Spinal cord (tissue), 10 donors: Measurements from ENCODE around the gene RAB7B. TPM values are rescaled to one million over a fixed set of nuclear protein-coding genes. Genes with fewer than 3 reads are reported as not detected.

ENCODE experiments used
- DNase-seq, 6 donors: peaks; one replicate each; pipeline versions ENCODE4 v3.0.0 to v3.0.0-alpha.2; 2013 to 2015; ENCODE audit warnings: low spot score in 6 of 6, low read depth in 4 of 6
- H3K27ac ChIP-seq: one replicate; pipeline ENCODE4 v1.5.1; 2013; ENCODE audit warnings: low read depth, low read length, control low read depth
- H3K27me3 ChIP-seq: one replicate; pipeline ENCODE4 v1.6.1; 2013; ENCODE audit warnings: low read length; ENCODE audit not compliant: control insufficient read depth, insufficient read depth
- H3K36me3 ChIP-seq: one replicate; pipeline ENCODE4 v1.6.1; 2013; ENCODE audit warnings: low read length; ENCODE audit not compliant: control insufficient read depth, insufficient read depth
- H3K4me1 ChIP-seq: one replicate; pipeline ENCODE4 v1.6.1; 2013; ENCODE audit warnings: low read length; ENCODE audit not compliant: control insufficient read depth, insufficient read depth
- H3K4me3 ChIP-seq: one replicate; pipeline ENCODE4 v1.5.1; 2013; ENCODE audit warnings: low read depth, low read length, control low read depth
- H3K9me3 ChIP-seq: one replicate; pipeline ENCODE4 v1.6.1; 2013; ENCODE audit warnings: low read length; ENCODE audit not compliant: control insufficient read depth, insufficient read depth
- WGBS: methylation state at CpG from one replicate; pipeline ENCODE4 v1.1.5; 2013; ENCODE audit warnings: missing lambda C conversion rate; ENCODE audit not compliant: insufficient coverage; 5-methylcytosine and 5-hydroxymethylcytosine counted together
- polyA plus RNA-seq, 2 donors: library from polyadenylated mRNA; unstranded; fragments of 120-200 nt; gene quantifications; one replicate each; pipeline ENCODE4 v1.2.1, GENCODE V29; 2013; ENCODE audit not compliant: insufficient read length in 2 of 2
- total RNA-seq, 2 donors: library from RNA; depleted of rRNA in 1 of 2; stranded (reverse); fragments of 120-200 nt in 1 of 2; fragments of >200 nt in 1 of 2; gene quantifications; one replicate each; pipeline versions ENCODE4 v1.2.3 to v1.2.4, GENCODE V29; 2013 to 2014
- donor health status: healthy.

The RAB7B gene
- total and polyA plus RNA-seq, 4 donors, result 5.4 to 7.5 (median 6.6) TPM

GRCh38 chr1:205988585-205988995, 14.6 kb downstream of the RAB7B start:
- H3K4me3 ChIP-seq, result no peak overlapping the region
- H3K27ac ChIP-seq, result no peak overlapping the region
- no peaks in the 10 kb centered on the region for H3K27me3 ChIP-seq
- WGBS, result 76% methylated on average over 12 of the region's 12 CpGs
- peaks cover 10% of the 10 kb centered on the region for H3K4me1 ChIP-seq
- no peaks in the 10 kb centered on the region for H3K36me3 ChIP-seq
- no peaks in the 10 kb centered on the region for H3K9me3 ChIP-seq
- DNase-seq, result no peak

GRCh38 chr1:205986861-205987260, 16.3 kb downstream of the RAB7B start:
- WGBS, result no CpG with 5 or more reads among the region's 2 CpGs
- Histone ChIP-seq H3K27ac (no peak overlapping the region), H3K4me3 (no peak overlapping the region), H3K9me3 (no peaks in the 10 kb centered on the region), H3K36me3 (no peaks in the 10 kb centered on the region), H3K4me1 (peaks cover 10% of the 10 kb centered on the region), H3K27me3 (no peaks in the 10 kb centered on the region)
- DNase-seq, result no peak

GRCh38 chr1:205986292-205986691, 16.9 kb downstream of the RAB7B start:
- Histone ChIP-seq H3K4me3 (no peak overlapping the region), H3K4me1 (peaks cover 10% of the 10 kb centered on the region), H3K27me3 (no peaks in the 10 kb centered on the region), H3K36me3 (no peaks in the 10 kb centered on the region), H3K27ac (no peak overlapping the region), H3K9me3 (no peaks in the 10 kb centered on the region)
- WGBS, result 63% methylated on average over 1 of the region's 3 CpGs
- no peak for DNase-seq

GRCh38 chr1:205985330-205986005, 17.7 kb downstream of the RAB7B start:
- Histone ChIP-seq H3K9me3 (no peaks in the 10 kb centered on the region), H3K27me3 (no peaks in the 10 kb centered on the region), H3K4me1 (peaks cover 10% of the 10 kb centered on the region), H3K36me3 (no peaks in the 10 kb centered on the region), H3K4me3 (no peak overlapping the region), H3K27ac (no peak overlapping the region)
- 92% methylated on average over 7 of the region's 9 CpGs for WGBS
- DNase-seq, result no peak

- WGBS, result 47% methylated on average over 9 of the region's 14 CpGs
- no peak overlapping the region for H3K4me3 ChIP-seq
- no peaks in the 10 kb centered on the region for H3K36me3 ChIP-seq
- no peaks in the 10 kb centered on the region for H3K27me3 ChIP-seq
- H3K27ac ChIP-seq, result no peak overlapping the region
- H3K9me3 ChIP-seq, result no peaks in the 10 kb centered on the region
- peaks cover 10% of the 10 kb centered on the region for H3K4me1 ChIP-seq
- DNase-seq, result peak in 4 of 6 donors; percentile 39 to 82 (median 58)
Measured at GRCh38 chr1:205983925-205984725, 19.1 kb downstream of the RAB7B start.

GRCh38 chr1:205981257-205981656, 21.9 kb downstream of the RAB7B start:
- no peaks in the 10 kb centered on the region for H3K27me3 ChIP-seq
- no peak for DNase-seq
- H3K27ac ChIP-seq, result no peak overlapping the region
- H3K9me3 ChIP-seq, result no peaks in the 10 kb centered on the region
- WGBS, result no CpG with 5 or more reads among the region's 1 CpG
- no peaks in the 10 kb centered on the region for H3K36me3 ChIP-seq
- no peak overlapping the region for H3K4me3 ChIP-seq
- H3K4me1 ChIP-seq, result peaks cover 20% of the 10 kb centered on the region

GRCh38 chr1:205980237-205980870, 22.8 kb downstream of the RAB7B start:
- H3K9me3 ChIP-seq, result no peaks in the 10 kb centered on the region
- H3K4me1 ChIP-seq, result peaks cover 29% of the 10 kb centered on the region
- DNase-seq, result peak in 2 of 6 donors; percentile 23 to 26
- H3K36me3 ChIP-seq, result no peaks in the 10 kb centered on the region
- no peaks in the 10 kb centered on the region for H3K27me3 ChIP-seq
- 43% methylated on average over 3 of the region's 3 CpGs for WGBS
- H3K27ac ChIP-seq, result no peak overlapping the region
- no peak overlapping the region for H3K4me3 ChIP-seq

- no peak overlapping the region for H3K4me3 ChIP-seq
- H3K4me1 ChIP-seq, result peaks cover 26% of the 10 kb centered on the region
- no peaks in the 10 kb centered on the region for H3K36me3 ChIP-seq
- DNase-seq, result no peak
- H3K27ac ChIP-seq, result no peak overlapping the region
- no peaks in the 10 kb centered on the region for H3K27me3 ChIP-seq
- H3K9me3 ChIP-seq, result no peaks in the 10 kb centered on the region
- 86% methylated on average over 5 of the region's 6 CpGs for WGBS
Measured at GRCh38 chr1:205979301-205979700, 23.9 kb downstream of the RAB7B start.

- Histone ChIP-seq H3K36me3 (no peaks in the 10 kb centered on the region), H3K9me3 (no peaks in the 10 kb centered on the region), H3K27ac (no peak overlapping the region), H3K4me3 (no peak overlapping the region), H3K27me3 (no peaks in the 10 kb centered on the region), H3K4me1 (peaks cover 20% of the 10 kb centered on the region)
- no peak for DNase-seq
- WGBS, result 92% methylated on average over 5 of the region's 7 CpGs
Measured at GRCh38 chr1:205978676-205979075, 24.5 kb downstream of the RAB7B start.
